ENCODE data around the gene KCNA2.

KCNA2 gene

GRCh38 chr1:110619412-110620249, 13.5 kb upstream of the KCNA2 start (continued):
- TF ChIP-seq ZNF335 (tag by site-specific recombination; conservative IDR thresholded peaks at IDR 0.05) (peak; percentile 56), KLF9 (tag by site-specific recombination; IDR thresholded peaks at IDR 0.05; ENCODE audit: low read depth) (peak; percentile 42; the same call in 1 of the 2 replicates), ZNF366 (tag by site-specific recombination; conservative IDR thresholded peaks at IDR 0.05) (peak; percentile 55), ZEB2 (tag by site-specific recombination; IDR thresholded peaks at IDR 0.05) (0 out of 2 replicates have a peak, but pooled peaks have one; percentile 49), ZNF513 (tag by site-specific recombination; IDR thresholded peaks at IDR 0.05) (no peak), ZNF324 (tag by site-specific recombination; IDR thresholded peaks at IDR 0.05) (0 out of 2 replicates have a peak, but pooled peaks have one; percentile 55), KLF1 (tag by site-specific recombination; IDR thresholded peaks at IDR 0.05) (peak; percentile 61; the same call in 1 of the 2 replicates), RBAK (tag by site-specific recombination; IDR thresholded peaks at IDR 0.05) (no peak), ZNF664 (tag by site-specific recombination; IDR thresholded peaks at IDR 0.05) (no peak), ZNF660 (tag by site-specific recombination; IDR thresholded peaks at IDR 0.05) (peak; percentile 89), ZNF214 (tag by site-specific recombination; IDR thresholded peaks at IDR 0.05; ENCODE audit: borderline replicate concordance) (no peak), ZNF623 (tag by site-specific recombination; IDR thresholded peaks at IDR 0.05) (no peak), ZNF488 (tag by site-specific recombination; IDR thresholded peaks at IDR 0.05) (no peak), GLIS2 (tag by site-specific recombination; IDR thresholded peaks at IDR 0.05) (peak; percentile 71)
- TF ChIP-seq, protein P1, sequence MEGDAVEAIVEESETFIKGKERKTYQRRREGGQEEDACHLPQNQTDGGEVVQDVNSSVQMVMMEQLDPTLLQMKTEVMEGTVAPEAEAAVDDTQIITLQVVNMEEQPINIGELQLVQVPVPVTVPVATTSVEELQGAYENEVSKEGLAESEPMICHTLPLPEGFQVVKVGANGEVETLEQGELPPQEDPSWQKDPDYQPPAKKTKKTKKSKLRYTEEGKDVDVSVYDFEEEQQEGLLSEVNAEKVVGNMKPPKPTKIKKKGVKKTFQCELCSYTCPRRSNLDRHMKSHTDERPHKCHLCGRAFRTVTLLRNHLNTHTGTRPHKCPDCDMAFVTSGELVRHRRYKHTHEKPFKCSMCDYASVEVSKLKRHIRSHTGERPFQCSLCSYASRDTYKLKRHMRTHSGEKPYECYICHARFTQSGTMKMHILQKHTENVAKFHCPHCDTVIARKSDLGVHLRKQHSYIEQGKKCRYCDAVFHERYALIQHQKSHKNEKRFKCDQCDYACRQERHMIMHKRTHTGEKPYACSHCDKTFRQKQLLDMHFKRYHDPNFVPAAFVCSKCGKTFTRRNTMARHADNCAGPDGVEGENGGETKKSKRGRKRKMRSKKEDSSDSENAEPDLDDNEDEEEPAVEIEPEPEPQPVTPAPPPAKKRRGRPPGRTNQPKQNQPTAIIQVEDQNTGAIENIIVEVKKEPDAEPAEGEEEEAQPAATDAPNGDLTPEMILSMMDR (tag by site-specific recombination; IDR thresholded peaks at IDR 0.05): peak; percentile 89; the same call in 1 of the 2 replicates
- TF ChIP-seq, protein P2, sequence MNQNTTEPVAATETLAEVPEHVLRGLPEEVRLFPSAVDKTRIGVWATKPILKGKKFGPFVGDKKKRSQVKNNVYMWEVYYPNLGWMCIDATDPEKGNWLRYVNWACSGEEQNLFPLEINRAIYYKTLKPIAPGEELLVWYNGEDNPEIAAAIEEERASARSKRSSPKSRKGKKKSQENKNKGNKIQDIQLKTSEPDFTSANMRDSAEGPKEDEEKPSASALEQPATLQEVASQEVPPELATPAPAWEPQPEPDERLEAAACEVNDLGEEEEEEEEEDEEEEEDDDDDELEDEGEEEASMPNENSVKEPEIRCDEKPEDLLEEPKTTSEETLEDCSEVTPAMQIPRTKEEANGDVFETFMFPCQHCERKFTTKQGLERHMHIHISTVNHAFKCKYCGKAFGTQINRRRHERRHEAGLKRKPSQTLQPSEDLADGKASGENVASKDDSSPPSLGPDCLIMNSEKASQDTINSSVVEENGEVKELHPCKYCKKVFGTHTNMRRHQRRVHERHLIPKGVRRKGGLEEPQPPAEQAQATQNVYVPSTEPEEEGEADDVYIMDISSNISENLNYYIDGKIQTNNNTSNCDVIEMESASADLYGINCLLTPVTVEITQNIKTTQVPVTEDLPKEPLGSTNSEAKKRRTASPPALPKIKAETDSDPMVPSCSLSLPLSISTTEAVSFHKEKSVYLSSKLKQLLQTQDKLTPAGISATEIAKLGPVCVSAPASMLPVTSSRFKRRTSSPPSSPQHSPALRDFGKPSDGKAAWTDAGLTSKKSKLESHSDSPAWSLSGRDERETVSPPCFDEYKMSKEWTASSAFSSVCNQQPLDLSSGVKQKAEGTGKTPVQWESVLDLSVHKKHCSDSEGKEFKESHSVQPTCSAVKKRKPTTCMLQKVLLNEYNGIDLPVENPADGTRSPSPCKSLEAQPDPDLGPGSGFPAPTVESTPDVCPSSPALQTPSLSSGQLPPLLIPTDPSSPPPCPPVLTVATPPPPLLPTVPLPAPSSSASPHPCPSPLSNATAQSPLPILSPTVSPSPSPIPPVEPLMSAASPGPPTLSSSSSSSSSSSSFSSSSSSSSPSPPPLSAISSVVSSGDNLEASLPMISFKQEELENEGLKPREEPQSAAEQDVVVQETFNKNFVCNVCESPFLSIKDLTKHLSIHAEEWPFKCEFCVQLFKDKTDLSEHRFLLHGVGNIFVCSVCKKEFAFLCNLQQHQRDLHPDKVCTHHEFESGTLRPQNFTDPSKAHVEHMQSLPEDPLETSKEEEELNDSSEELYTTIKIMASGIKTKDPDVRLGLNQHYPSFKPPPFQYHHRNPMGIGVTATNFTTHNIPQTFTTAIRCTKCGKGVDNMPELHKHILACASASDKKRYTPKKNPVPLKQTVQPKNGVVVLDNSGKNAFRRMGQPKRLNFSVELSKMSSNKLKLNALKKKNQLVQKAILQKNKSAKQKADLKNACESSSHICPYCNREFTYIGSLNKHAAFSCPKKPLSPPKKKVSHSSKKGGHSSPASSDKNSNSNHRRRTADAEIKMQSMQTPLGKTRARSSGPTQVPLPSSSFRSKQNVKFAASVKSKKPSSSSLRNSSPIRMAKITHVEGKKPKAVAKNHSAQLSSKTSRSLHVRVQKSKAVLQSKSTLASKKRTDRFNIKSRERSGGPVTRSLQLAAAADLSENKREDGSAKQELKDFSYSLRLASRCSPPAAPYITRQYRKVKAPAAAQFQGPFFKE (tag by site-specific recombination; IDR thresholded peaks at IDR 0.05; ENCODE audit: borderline replicate concordance): no peak
- TF ChIP-seq, protein P3, sequence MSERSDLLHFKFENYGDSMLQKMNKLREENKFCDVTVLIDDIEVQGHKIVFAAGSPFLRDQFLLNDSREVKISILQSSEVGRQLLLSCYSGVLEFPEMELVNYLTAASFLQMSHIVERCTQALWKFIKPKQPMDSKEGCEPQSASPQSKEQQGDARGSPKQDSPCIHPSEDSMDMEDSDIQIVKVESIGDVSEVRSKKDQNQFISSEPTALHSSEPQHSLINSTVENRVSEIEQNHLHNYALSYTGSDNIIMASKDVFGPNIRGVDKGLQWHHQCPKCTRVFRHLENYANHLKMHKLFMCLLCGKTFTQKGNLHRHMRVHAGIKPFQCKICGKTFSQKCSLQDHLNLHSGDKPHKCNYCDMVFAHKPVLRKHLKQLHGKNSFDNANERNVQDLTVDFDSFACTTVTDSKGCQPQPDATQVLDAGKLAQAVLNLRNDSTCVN (tag by site-specific recombination; optimal IDR thresholded peaks at IDR 0.05): peak; percentile 8
